Neural progenitor cell (in vitro differentiated cells): ENCODE results near the gene YPEL4. TPM values are rescaled to one million over a fixed set of nuclear protein-coding genes. Genes with fewer than 3 reads are reported as not detected.

ENCODE experiments used
- DNase-seq: peaks from one replicate; pipeline ENCODE4 v3.0.0-alpha.2; 2016; ENCODE audit warnings: low spot score
- H2AFZ ChIP-seq: fragments of 200-600 bp; sonication (generic); replicated peaks from 2 replicates; pipeline ENCODE4 v1.6.1; 2016; ENCODE audit warnings: antibody characterized with exemption
- H3F3A ChIP-seq: fragments of 200-600 bp; sonication (generic); 2 replicates; pipeline ENCODE4 v1.6.1; 2016; ENCODE audit warnings: antibody characterized with exemption, low read depth
- H3K27ac ChIP-seq: fragments of 200-600 bp; sonication (generic); 2 replicates; pipeline ENCODE4 v1.5.1; 2016; ENCODE audit warnings: mild to moderate bottlenecking
- H3K27me3 ChIP-seq: fragments of 200-600 bp; sonication (generic); 2 replicates; pipeline ENCODE4 v1.6.1; 2016; ENCODE audit warnings: mild to moderate bottlenecking, moderate library complexity
- H3K36me3 ChIP-seq: fragments of 200-600 bp; sonication (generic); 2 replicates; pipeline ENCODE4 v1.5.1; 2016
- H3K4me1 ChIP-seq: fragments of 200-600 bp; sonication (generic); 2 replicates; pipeline ENCODE4 v1.6.1; 2016; ENCODE audit warnings: mixed run types
- H3K4me2 ChIP-seq: fragments of 200-600 bp; sonication (generic); 2 replicates; pipeline ENCODE4 v1.6.1; 2016
- H3K4me3 ChIP-seq: fragments of 200-600 bp; sonication (generic); 2 replicates; pipeline ENCODE4 v1.5.1; 2016
- H3K79me2 ChIP-seq: fragments of 200-600 bp; sonication (generic); 2 replicates; pipeline ENCODE4 v1.6.1; 2016; ENCODE audit warnings: low read depth
- H3K9ac ChIP-seq: fragments of 200-600 bp; sonication (generic); 2 replicates; pipeline ENCODE4 v1.6.1; 2016
- H3K9me3 ChIP-seq: fragments of 200-600 bp; sonication (generic); 2 replicates; pipeline ENCODE4 v1.5.1; 2016; ENCODE audit warnings: low read depth
- H4K20me1 ChIP-seq: fragments of 200-600 bp; sonication (generic); 2 replicates; pipeline ENCODE4 v1.6.1; 2016; ENCODE audit warnings: low read depth
- H3K27ac Mint-ChIP-seq: 3 replicates; pipeline ENCODE4 v1.8.0; 2021; ENCODE audit warnings: mixed read lengths
- H3K27me3 Mint-ChIP-seq: 2 replicates; pipeline ENCODE4 v1.8.0; 2022; ENCODE audit warnings: low read depth, mild to moderate bottlenecking, inconsistent platforms, moderate library complexity, mixed read lengths; ENCODE audit not compliant: insufficient read depth
- H3K36me3 Mint-ChIP-seq: 3 replicates; pipeline ENCODE4 v1.8.0; 2021; ENCODE audit warnings: mixed read lengths
- H3K4me1 Mint-ChIP-seq: 3 replicates; pipeline ENCODE4 v1.8.0; 2021; ENCODE audit warnings: mixed read lengths
- H3K4me3 Mint-ChIP-seq: 3 replicates; pipeline ENCODE4 v1.8.0; 2021; ENCODE audit warnings: mild to moderate bottlenecking, moderate library complexity, mixed read lengths
- H3K9me3 Mint-ChIP-seq: 3 replicates; pipeline ENCODE4 v1.8.0; 2020; ENCODE audit warnings: mixed read lengths
- CTCF ChIP-seq: fragments of 200-600 bp; sonication (generic); IDR thresholded peaks from 2 replicates; pipeline ENCODE4 v1.5.1; 2017; ENCODE audit warnings: antibody characterized with exemption, mild to moderate bottlenecking
- EZH2 ChIP-seq: fragments of 200-600 bp; sonication (generic); IDR thresholded peaks from 2 replicates; pipeline ENCODE4 v1.6.1; 2017; ENCODE audit warnings: antibody characterized with exemption, mild to moderate bottlenecking, moderate library complexity
- EZH2phosphoT487 ChIP-seq: fragments of 200-600 bp; sonication (generic); IDR thresholded peaks from 2 replicates; pipeline ENCODE4 v1.6.1; 2017; ENCODE audit warnings: antibody characterized with exemption
- total RNA-seq: library from RNA; depleted of rRNA; stranded (reverse); fragments of >200 nt; gene quantifications from 2 replicates; pipeline ENCODE4 v1.2.3, GENCODE V29; 2015; ENCODE audit warnings: low replicate concordance

The YPEL4 gene
- total RNA-seq, 1 donor from 2014 or later: not detected

DNA sequence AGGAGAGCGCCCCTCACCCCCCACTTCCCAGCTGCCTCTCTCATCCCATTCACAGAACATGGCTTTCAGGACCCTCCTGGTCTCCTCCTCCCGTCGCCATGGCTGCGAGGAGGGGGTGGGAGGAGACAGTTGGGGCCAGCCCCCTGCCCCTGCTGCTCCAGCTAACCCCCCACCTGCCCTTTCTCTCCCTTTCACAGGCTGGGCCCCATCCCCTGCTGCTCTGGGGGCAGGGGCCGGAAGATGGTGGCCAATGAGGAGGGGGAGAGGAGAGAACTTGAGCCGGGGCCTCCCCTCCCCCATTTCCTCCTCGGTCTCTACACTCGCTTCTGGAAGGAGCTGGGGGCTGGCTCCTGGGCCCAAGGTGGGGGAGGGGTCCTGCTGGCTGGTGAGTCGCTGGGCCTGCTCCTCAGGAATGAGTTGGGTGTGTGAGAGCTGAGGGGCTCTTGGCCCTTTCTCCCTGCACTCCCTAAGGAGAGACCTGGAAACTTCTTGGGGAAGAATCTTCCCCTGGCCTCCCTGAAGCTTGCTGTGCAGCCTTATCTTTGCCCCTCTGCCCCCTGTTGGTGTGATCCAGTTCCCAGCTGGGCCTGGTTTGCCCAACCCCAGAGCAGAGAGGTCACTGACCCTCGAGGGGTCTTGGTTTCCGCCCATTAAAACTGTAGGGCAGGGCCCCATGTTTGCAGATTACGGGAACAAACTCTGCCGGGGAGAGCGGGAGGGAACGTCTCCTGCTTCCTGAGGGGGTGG lies 10.2 kb downstream of the YPEL4 start:
- peaks cover 50% of the 10 kb centered on the region for H3K4me1 Mint-ChIP-seq
- H3K79me2 ChIP-seq: peaks cover 75% of the 10 kb centered on the region
- H2AFZ ChIP-seq: no peak overlapping the region
- peaks cover 10% of the 10 kb centered on the region for H3K27me3 Mint-ChIP-seq
- H3K4me2 ChIP-seq: peak overlapping the region; percentile 90
- no peaks in the 10 kb centered on the region for H3K27me3 ChIP-seq
- peak overlapping the region; percentile 100 for H3K27ac ChIP-seq
- DNase-seq: peak; percentile 98
- no peaks in the 10 kb centered on the region for H3K9me3 ChIP-seq
- TF ChIP-seq CTCF (peak; percentile 32), EZH2phosphoT487 (no peak), EZH2 (no peak)
- no peaks in the 10 kb centered on the region for H3K9me3 Mint-ChIP-seq
- peak overlapping the region; percentile 97 for H3K4me3 Mint-ChIP-seq
- peaks cover 76% of the 10 kb centered on the region for H3F3A ChIP-seq
- H3K36me3 Mint-ChIP-seq: peaks cover 22% of the 10 kb centered on the region
- H3K4me1 ChIP-seq: peaks cover 51% of the 10 kb centered on the region
- H3K9ac ChIP-seq: peak overlapping the region; percentile 100
- peaks cover 50% of the 10 kb centered on the region for H4K20me1 ChIP-seq
- peak overlapping the region; percentile 98 for H3K4me3 ChIP-seq
- peak overlapping the region; percentile 99 for H3K27ac Mint-ChIP-seq
- no peaks in the 10 kb centered on the region for H3K36me3 ChIP-seq

GRCh38 chr11:57638811-57639320 lies 10.8 kb downstream of the YPEL4 start:
- peaks cover 47% of the 10 kb centered on the region for H3K4me1 Mint-ChIP-seq
- H3K4me3 Mint-ChIP-seq: peak overlapping the region; percentile 97
- peak; percentile 59 for DNase-seq
- H2AFZ ChIP-seq: no peak overlapping the region
- peaks cover 22% of the 10 kb centered on the region for H3K36me3 Mint-ChIP-seq
- H3K79me2 ChIP-seq: peaks cover 69% of the 10 kb centered on the region
- H3F3A ChIP-seq: peaks cover 69% of the 10 kb centered on the region
- no peaks in the 10 kb centered on the region for H3K9me3 ChIP-seq
- peak overlapping the region; percentile 99 for H3K27ac Mint-ChIP-seq
- peak overlapping the region; percentile 100 for H3K9ac ChIP-seq
- H3K4me1 ChIP-seq: peaks cover 47% of the 10 kb centered on the region
- TF ChIP-seq EZH2phosphoT487 (no peak), EZH2 (no peak), CTCF (no peak)
- peak overlapping the region; percentile 98 for H3K4me3 ChIP-seq
- H4K20me1 ChIP-seq: peaks cover 43% of the 10 kb centered on the region
- H3K36me3 ChIP-seq: no peaks in the 10 kb centered on the region
- peak overlapping the region; percentile 90 for H3K4me2 ChIP-seq
- H3K9me3 Mint-ChIP-seq: no peaks in the 10 kb centered on the region
- peak overlapping the region; percentile 100 for H3K27ac ChIP-seq
- no peaks in the 10 kb centered on the region for H3K27me3 ChIP-seq
- H3K27me3 Mint-ChIP-seq: peaks cover 12% of the 10 kb centered on the region

DNA sequence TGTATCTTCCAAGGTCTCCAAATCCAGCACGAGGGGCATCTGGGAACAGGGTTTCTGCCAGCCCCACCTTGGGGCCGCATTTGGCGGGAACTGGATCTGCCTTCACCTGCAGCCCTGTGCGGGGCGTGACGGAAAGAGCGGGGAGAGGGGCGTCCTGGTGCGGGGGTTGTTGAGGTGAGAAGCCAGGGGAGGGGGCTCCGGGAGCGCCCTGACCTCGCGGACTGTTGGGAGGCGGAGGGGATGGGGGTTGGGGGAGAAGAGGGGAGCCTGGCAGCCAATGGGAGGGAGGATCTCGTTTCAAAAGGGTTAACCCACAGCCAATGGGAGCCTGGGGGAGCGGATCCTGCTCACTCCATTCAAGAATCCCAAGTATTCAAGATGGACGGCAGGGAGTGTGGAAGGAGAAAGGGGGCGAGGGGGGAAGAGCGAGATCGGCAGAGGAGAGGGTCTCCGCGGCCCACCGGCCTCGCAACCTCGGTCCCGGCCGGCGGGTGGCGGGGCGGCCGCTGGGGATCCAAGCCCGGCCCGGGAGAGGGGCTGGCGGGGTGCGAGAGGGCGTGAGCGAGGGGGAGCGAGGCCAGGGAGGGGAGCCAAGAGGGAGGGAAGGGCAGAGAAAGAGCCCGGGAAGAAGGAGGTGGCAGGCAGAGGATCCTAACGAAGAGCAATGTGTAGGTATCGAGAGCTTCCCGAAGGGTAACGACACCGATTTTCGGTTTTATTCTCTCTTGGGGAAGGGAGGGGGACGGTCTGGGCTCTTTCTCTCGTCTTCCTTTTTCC lies 11.5 kb downstream of the YPEL4 start:
- Mint-ChIP-seq H3K36me3 (peaks cover 15% of the 10 kb centered on the region), H3K27ac (peak overlapping the region; percentile 99), H3K4me1 (peaks cover 40% of the 10 kb centered on the region), H3K9me3 (no peaks in the 10 kb centered on the region), H3K4me3 (peak overlapping the region; percentile 97), H3K27me3 (peaks cover 14% of the 10 kb centered on the region)
- peak overlapping the region; percentile 90 for H3K4me2 ChIP-seq
- no peaks in the 10 kb centered on the region for H3K27me3 ChIP-seq
- peak overlapping the region; percentile 83 for H2AFZ ChIP-seq
- no peaks in the 10 kb centered on the region for H3K36me3 ChIP-seq
- H3K79me2 ChIP-seq: peaks cover 62% of the 10 kb centered on the region
- H4K20me1 ChIP-seq: peaks cover 36% of the 10 kb centered on the region
- H3K4me3 ChIP-seq: peak overlapping the region; percentile 98
- peaks cover 41% of the 10 kb centered on the region for H3K4me1 ChIP-seq
- no peaks in the 10 kb centered on the region for H3K9me3 ChIP-seq
- no peak for TF ChIP-seq CTCF
- no peak for TF ChIP-seq EZH2phosphoT487
- no peak for TF ChIP-seq EZH2
- peak; percentile 97 for DNase-seq
- H3K27ac ChIP-seq: peak overlapping the region; percentile 100
- peak overlapping the region; percentile 100 for H3K9ac ChIP-seq
- peaks cover 63% of the 10 kb centered on the region for H3F3A ChIP-seq
